ENCODE measurements around the gene SCAMP5. TPM values are rescaled to one million over a fixed set of nuclear protein-coding genes. Genes with fewer than 3 reads are reported as not detected.

Gene SCAMP5
- total RNA-seq, 1 donor from 2014 or later, result 21.0 TPM

DNA sequence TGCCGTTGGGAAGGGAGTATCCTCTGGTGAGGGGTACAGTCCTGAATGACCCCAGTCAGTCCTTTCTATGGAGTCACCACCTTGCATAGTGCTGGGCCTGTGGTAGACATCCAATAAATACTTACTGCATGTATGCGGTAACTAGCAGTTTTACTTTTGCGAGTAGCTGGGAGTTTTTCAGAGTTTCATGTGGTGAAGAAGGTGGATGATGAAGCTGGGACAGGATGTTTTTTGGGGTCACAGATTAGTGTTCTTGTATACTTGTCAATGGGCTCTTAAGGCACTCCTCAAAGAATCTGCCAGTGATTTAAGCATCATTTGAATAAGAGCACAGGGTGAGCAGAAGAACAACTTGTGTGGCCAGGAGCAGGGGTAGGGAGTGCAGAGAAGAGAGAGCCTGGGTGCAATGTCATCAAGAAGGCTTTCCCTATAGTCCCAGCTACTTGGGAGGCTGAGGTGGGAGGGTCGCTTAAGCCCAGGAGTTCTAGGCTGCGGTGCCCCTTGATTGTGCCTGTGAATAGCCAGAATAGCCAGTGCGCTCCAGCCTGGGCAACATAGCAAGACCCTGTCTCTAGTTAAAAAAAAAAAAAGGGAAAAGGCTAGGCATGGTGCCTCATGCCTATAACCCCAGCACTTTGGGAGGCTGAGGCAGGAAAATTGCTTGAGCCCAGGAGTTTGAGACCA, 50.1 kb downstream of the SCAMP5 start:
- DNase-seq (ENCODE audit: low spot score), result no peak

DNA sequence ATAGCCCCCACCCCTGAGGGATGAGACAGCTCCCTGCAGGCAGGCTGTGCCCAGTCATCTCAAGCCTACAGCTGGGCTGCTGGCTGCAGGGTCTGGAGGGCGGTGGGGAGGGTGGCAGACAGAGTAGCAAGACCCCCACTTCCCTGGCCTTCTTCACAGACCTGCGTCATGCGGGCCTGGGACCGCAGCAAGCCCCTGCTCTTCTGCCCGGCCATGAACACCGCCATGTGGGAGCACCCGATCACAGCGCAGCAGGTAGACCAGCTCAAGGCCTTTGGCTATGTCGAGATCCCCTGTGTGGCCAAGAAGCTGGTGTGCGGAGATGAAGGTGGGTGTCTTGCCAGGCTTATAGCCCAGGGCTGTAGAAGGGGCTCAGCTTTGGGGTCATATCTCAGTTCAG, 53.0 kb downstream of the SCAMP5 start:
- DNase-seq (ENCODE audit: low spot score), result no peak

DNA sequence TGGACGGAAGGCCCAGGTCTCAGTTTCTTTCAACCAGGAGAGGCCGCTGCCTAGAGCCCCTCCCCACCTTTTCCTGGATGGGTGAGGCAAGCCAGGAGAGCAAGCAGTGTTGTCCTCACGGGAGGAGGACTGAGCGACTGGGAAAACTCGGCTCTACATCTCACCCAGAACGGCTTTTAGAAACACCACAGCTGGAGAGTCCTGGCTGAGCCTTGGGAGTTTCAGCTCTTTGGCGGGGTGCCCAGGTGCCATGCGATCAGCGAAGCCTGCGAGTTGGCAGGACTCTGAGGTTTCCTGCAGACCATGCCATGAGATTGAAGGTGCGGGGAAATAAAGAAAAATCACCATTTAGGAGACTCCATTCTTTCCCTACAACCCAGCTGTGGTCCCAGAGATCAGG, 54.0 kb downstream of the SCAMP5 start:
- DNase-seq (ENCODE audit: low spot score), result peak; percentile 79

GRCh38 chr15:75050283-75050682, 54.9 kb downstream of the SCAMP5 start:
- DNase-seq (ENCODE audit: low spot score), result no peak

- no peak for DNase-seq (ENCODE audit: low spot score)
Observed at GRCh38 chr15:75051191-75051608, 55.8 kb downstream of the SCAMP5 start.

- no peak for DNase-seq (ENCODE audit: low spot score)
Observed at GRCh38 chr15:75051711-75052110, 56.3 kb downstream of the SCAMP5 start.

DNA sequence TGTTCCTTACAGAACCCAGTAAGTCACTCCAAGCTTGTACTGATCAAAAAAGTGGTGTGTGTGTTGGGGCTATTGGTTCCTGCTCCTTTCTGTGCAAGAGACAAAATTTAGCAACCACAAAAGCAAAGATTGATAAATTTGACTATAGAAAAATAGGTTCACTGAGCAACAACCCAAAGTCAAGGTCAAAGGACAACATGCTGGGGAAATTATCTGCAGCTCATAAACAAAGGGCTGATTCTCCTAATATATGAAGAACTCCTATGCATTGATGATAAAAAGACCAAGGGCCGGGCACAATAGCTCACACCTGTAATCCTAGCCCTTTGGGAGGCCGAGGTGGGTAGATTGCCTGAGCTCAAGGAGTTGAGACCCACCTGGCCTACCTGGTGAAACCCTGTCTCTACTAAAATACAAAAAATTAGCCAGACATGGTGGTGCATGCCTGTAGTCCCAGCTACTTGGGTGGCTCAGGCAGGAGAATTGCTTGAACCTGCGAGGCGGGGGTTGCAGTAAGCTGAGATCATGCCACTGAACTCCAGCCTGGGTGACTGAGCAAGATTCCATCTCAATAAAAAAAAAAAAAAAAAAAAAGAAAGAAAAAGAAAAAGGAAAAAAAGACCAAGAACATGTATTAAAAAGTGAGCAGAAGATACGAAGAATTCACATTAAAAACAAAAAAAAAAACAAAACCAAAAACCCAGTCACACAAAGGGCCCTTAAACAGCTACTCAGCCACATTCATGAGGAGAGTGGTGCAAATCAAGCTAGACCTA, 57.8 kb downstream of the SCAMP5 start:
- DNase-seq (ENCODE audit: low spot score), result no peak

GRCh38 chr15:75053748-75054125, 58.4 kb downstream of the SCAMP5 start:
- no peak for DNase-seq (ENCODE audit: low spot score)

GRCh38 chr15:75054172-75054897, 59.0 kb downstream of the SCAMP5 start:
- no peak for DNase-seq (ENCODE audit: low spot score)

GRCh38 chr15:75056036-75056435, 60.7 kb downstream of the SCAMP5 start:
- DNase-seq (ENCODE audit: low spot score), result no peak

DNA sequence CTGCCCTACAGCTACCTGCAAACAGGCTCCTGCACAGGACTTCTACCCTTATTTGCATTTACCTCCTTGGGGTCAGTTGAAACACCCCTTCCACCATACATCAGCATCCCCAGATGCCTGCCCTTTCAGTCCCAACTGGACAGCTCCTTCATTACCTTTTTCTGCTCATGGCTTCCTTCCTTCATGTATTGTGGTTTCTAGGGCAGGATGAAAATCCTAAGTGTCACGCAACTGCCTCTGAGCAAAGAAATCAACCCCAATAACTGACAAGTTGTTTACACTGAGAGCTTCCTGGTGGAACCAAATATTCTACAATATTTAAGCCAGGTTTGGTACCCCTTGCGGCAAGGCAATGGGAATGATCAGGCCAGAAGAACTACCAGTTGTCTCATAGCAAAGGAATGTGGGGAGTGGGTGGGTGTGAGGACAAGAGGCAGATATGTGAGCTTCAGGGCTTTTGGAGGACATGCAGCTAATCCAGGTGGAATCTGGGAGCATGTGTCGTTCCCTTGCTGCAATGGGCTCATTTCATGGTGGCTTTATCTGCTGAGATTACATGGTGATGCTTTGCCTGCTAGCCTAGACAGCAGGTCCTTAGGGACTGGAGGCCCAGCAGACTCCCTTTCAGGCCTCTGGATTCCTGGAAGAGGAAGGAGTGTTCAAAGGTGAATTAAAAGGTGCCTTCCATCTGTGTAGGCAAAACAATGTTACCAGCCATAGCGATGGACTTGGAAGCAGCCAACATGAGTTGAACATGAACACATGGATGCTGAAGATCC, 63.0 kb downstream of the SCAMP5 start:
- peak; percentile 19 for DNase-seq (ENCODE audit: low spot score)

GRCh38 chr15:75059607-75060006, 64.2 kb downstream of the SCAMP5 start:
- peak; percentile 27 for DNase-seq (ENCODE audit: low spot score)

- DNase-seq (ENCODE audit: low spot score), result no peak
Observed at GRCh38 chr15:75061272-75061671, 65.9 kb downstream of the SCAMP5 start.

DNA sequence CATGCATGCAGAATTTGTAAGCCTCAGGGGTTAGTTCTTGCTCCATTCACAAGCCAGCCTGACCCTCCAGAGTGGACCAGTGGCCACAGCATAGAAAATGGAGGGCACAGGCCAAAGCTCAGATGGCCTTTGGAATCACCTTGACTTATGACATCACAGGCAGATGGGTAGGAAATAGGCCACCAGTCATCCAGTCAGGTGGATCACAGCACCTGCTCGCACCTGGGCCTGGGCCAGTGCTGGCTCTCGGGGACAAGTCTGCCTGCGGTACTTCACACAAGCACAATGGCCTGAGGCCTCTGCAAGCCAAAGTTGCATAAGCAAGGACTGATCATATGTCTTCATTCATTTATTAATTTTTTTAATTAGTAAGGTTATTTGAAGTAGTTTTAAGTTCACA, 67.3 kb downstream of the SCAMP5 start:
- no peak for DNase-seq (ENCODE audit: low spot score)

DNA sequence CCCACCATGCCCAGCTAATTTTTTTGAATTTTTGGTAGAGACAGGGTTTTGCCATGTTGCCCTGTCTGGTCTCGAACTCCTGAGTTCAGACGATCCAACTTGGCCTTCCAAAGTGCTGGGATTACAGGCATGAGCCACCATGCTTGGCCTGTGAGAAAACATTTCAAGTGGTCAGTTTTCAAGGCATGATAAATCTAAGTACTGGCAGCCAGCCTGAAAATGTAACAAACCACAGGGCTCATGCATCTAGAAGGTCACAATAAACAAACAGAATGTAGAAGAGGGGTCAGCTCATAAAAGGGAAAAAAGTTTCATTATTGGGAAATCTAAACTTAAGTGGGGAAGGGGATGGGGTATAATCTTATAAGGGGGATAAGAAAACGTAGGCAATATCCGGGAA, 68.0 kb downstream of the SCAMP5 start:
- no peak for DNase-seq (ENCODE audit: low spot score)

- DNase-seq (ENCODE audit: low spot score), result no peak
Observed at GRCh38 chr15:75063889-75064288, 68.5 kb downstream of the SCAMP5 start.

DNA sequence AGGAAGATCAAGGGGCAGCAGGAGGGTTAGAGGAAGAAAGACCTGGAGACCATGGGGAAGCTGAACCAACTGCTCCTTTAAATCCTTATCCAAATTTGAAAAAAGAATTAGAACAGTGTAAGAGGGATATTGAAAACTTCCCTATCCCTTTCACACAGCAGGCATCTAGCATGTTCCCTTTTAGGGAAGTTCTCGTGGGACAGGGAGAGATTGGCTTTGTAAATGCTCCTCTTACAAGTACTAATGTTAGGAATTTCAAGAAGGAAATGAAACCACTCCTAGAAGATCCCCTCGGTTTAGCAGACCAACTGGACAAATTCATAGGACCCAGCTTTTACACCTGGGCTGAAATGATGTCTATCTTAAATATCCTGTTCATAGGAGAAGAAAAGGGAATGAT, 69.5 kb downstream of the SCAMP5 start:
- no peak for DNase-seq (ENCODE audit: low spot score)

- DNase-seq (ENCODE audit: low spot score), result peak; percentile 28
Observed at GRCh38 chr15:75065467-75065850, 70.1 kb downstream of the SCAMP5 start.

DNA sequence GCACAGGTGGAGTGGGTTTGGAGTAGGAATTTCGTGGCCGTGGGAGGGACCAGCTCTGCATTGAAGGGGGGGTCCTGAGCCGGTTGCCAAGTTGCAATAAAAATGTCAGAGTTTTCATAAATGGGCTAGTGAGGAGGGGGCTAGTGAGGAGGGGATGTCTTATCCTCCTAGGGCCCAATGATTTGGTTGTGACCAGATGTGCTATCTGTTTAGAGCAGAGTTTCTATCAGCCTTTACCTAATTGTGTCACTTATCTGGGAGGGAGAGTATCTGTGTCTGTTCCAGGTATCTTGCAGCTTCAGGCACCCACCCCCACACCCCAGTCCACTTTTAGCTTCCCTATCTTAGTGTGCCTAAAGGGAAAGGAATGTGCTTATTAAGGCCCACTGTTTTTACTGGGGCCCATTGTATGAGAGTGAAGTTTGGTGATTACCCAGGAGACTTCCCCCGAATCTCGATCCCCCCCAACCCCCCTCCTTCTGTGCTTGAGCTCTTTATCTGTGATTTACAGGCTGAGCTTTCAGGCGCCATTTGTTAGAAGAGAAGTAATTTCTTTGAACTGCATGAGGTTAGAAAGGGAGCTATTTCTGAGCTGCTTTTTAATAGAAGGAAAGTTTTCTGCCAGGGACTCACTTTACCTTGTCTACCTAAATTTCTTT, 70.6 kb downstream of the SCAMP5 start:
- DNase-seq (ENCODE audit: low spot score), result no peak

GRCh38 chr15:75067123-75067830, 71.9 kb downstream of the SCAMP5 start:
- DNase-seq (ENCODE audit: low spot score), result no peak

GRCh38 chr15:75068748-75069147, 73.4 kb downstream of the SCAMP5 start:
- peak; percentile 15 for DNase-seq (ENCODE audit: low spot score)
